DMS 273 treated with DMSO at 0.1 percent for 48 hours (cell line): Measurements from ENCODE around the gene ZDHHC3.
"Not testable (repeated sequence)": the region's sequence is repeated elsewhere in the genome, so short reads cannot be mapped to it uniquely, and the experiment has no call there.

Experiments used
- DNase-seq: peaks from one replicate; lab custom pipeline; 2025; lab: John Stamatoyannopoulos, UW

The ZDHHC3 gene

GRCh38 chr3:44995142-44995770 is 19.3 kb upstream of the ZDHHC3 start:
- DNase-seq, result peak; percentile 5

GRCh38 chr3:44993471-44994205 is 17.7 kb upstream of the ZDHHC3 start:
- DNase-seq, result no peak

GRCh38 chr3:44992555-44993470 is 16.8 kb upstream of the ZDHHC3 start:
- no peak for DNase-seq

- DNase-seq, result no peak
Measured at GRCh38 chr3:44991326-44991725, 15.4 kb upstream of the ZDHHC3 start.

GRCh38 chr3:44989636-44990373 is 13.8 kb upstream of the ZDHHC3 start:
- DNase-seq, result no peak

- no peak for DNase-seq
Measured at GRCh38 chr3:44989141-44989540, 13.2 kb upstream of the ZDHHC3 start.

GRCh38 chr3:44988073-44988472 is 12.1 kb upstream of the ZDHHC3 start:
- no peak for DNase-seq

- DNase-seq, result no peak
Measured at GRCh38 chr3:44987332-44987731, 11.4 kb upstream of the ZDHHC3 start.

GRCh38 chr3:44986330-44986729 is 10.4 kb upstream of the ZDHHC3 start:
- DNase-seq, result not testable (repeated sequence)

- no peak for DNase-seq
Measured at GRCh38 chr3:44984335-44984734, 8.4 kb upstream of the ZDHHC3 start.

GRCh38 chr3:44983484-44983941 is 7.5 kb upstream of the ZDHHC3 start:
- no peak for DNase-seq

GRCh38 chr3:44982817-44983216 is 6.8 kb upstream of the ZDHHC3 start:
- no peak for DNase-seq

- no peak for DNase-seq
Measured at GRCh38 chr3:44981751-44982150, 5.8 kb upstream of the ZDHHC3 start.

- no peak for DNase-seq
Measured at GRCh38 chr3:44981220-44981619, 5.2 kb upstream of the ZDHHC3 start.

GRCh38 chr3:44974416-44974815 is 1.6 kb downstream of the ZDHHC3 start:
- DNase-seq, result no peak

- no peak for DNase-seq
Measured at GRCh38 chr3:44970926-44971490, 5.0 kb downstream of the ZDHHC3 start.

- no peak for DNase-seq
Measured at GRCh38 chr3:44969828-44970179, 6.2 kb downstream of the ZDHHC3 start.

- DNase-seq, result no peak
Measured at GRCh38 chr3:44969154-44969827, 6.7 kb downstream of the ZDHHC3 start.

GRCh38 chr3:44968447-44968858 is 7.5 kb downstream of the ZDHHC3 start:
- no peak for DNase-seq

- DNase-seq, result no peak
Measured at GRCh38 chr3:44966795-44967278, 9.1 kb downstream of the ZDHHC3 start.

- DNase-seq, result no peak
Measured at GRCh38 chr3:44965165-44965564, 10.8 kb downstream of the ZDHHC3 start.
